Testis (tissue), 2 donors: ENCODE results near the gene PSMF1.

ENCODE experiments used
- CTCF ChIP-seq, 3 experiments: fragments of 450-650 bp in 2 of 3; fragments of 200-600 bp in 1 of 3; sonication (generic) in 1 of 3; IDR thresholded peaks; one replicate each; pipeline ENCODE4 v1.5.1; 2016 to 2019; ENCODE audit warnings: antibody characterized with exemption in 3 of 3, mild to moderate bottlenecking in 2 of 3, moderate library complexity in 1 of 3
- POLR2A ChIP-seq: fragments of 450-650 bp; IDR thresholded peaks from one replicate; pipeline ENCODE4 v1.6.1; 2017; ENCODE audit warnings: antibody characterized with exemption, mild to moderate bottlenecking, moderate library complexity

GRCh38 chr20:1178103-1178502 lies 59.7 kb downstream of the PSMF1 start:
- TF ChIP-seq CTCF (IDR thresholded peaks at IDR 0.05) (no peak), POLR2A (no peak)
